HEK293 (cell line): ENCODE results near the gene USP32.
A peak's percentile ranks its signal among the peaks of the same experiment; 100 is the strongest.

Experiments used
- CTCF ChIA-PET: fragments of 350-600 bp; formaldehyde crosslinking; extraction: SDS; loops from one replicate; lab custom pipeline; 2021; ENCODE audit warnings: antibody characterized with exemption; lab: Yijun Ruan, JAX
- POLR2A ChIA-PET: fragments of 300-600 bp; formaldehyde crosslinking; extraction: SDS; loops from one replicate; lab custom pipeline; 2020; ENCODE audit warnings: antibody characterized with exemption, inconsistent platforms; lab: Yijun Ruan, JAX
- H3K27ac ChIP-seq: fragments of 200-500 bp; sonication (Bioruptor generic); 2 replicates; pipeline ENCODE4 v1.5.1; 2014; ENCODE audit warnings: low read depth, low read length, control low read depth, inconsistent platforms; ENCODE audit errors: extremely low read depth
- H3K36me3 ChIP-seq, 2 experiments: fragments of 200-500 bp in 1 of 2; sonication (Bioruptor generic) in 1 of 2; 1 replicate in 1 of 2; 2 replicates in 1 of 2; pipeline ENCODE4 v1.5.1; 2014 to 2017; ENCODE audit warnings: inconsistent platforms in 2 of 2, low read length in 2 of 2; ENCODE audit not compliant: control insufficient read depth in 2 of 2, insufficient read depth in 1 of 2
- H3K4me1 ChIP-seq: fragments of 200-500 bp; sonication (Bioruptor generic); 2 replicates; pipeline ENCODE4 v1.5.1; 2014; ENCODE audit warnings: mild to moderate bottlenecking, low read length, inconsistent platforms; ENCODE audit not compliant: control insufficient read depth, insufficient read depth
- H3K4me3 ChIP-seq: 2 replicates; pipeline ENCODE4 v1.5.1; 2011; ENCODE audit warnings: low read depth, mild to moderate bottlenecking, control low read depth, low read length, moderate library complexity
- H3K9me3 ChIP-seq: fragments of 200-500 bp; sonication (Bioruptor generic); 2 replicates; pipeline ENCODE4 v1.5.1; 2014; ENCODE audit warnings: low read depth, low read length, inconsistent platforms; ENCODE audit not compliant: control insufficient read depth, insufficient read depth
- ATF2 ChIP-seq: fragments of 450-650 bp; formaldehyde crosslinking; IDR thresholded peaks from 2 replicates; pipeline ENCODE4 v1.5.1; 2016; ENCODE audit warnings: missing biosample characterization, missing genetic modification characterization, low read depth
- PRDM6 ChIP-seq: fragments of 450-650 bp; formaldehyde crosslinking; IDR thresholded peaks from 2 replicates; pipeline ENCODE4 v1.5.1; 2017; ENCODE audit warnings: missing biosample characterization, missing genetic modification characterization
- TCF7L2 ChIP-seq: IDR thresholded peaks from 2 replicates; pipeline ENCODE4 v1.6.1; 2011; ENCODE audit warnings: low read depth, mild to moderate bottlenecking, inconsistent platforms, low read length, moderate library complexity, borderline replicate concordance
- ZBTB17 ChIP-seq: fragments of 450-650 bp; formaldehyde crosslinking; IDR thresholded peaks from 2 replicates; pipeline ENCODE4 v1.5.1; 2016; ENCODE audit warnings: missing biosample characterization, missing genetic modification characterization
- ZBTB20 ChIP-seq: fragments of 450-650 bp; formaldehyde crosslinking; IDR thresholded peaks from 2 replicates; pipeline ENCODE4 v1.5.1; 2016; ENCODE audit warnings: missing biosample characterization, missing genetic modification characterization
- ZIC2 ChIP-seq: fragments of 450-650 bp; formaldehyde crosslinking; IDR thresholded peaks from 2 replicates; pipeline ENCODE4 v1.5.1; 2016; ENCODE audit warnings: missing biosample characterization, missing genetic modification characterization
- ZNF132 ChIP-seq: fragments of 450-650 bp; formaldehyde crosslinking; IDR thresholded peaks from 2 replicates; pipeline ENCODE4 v1.5.1; 2017; ENCODE audit warnings: missing biosample characterization, missing genetic modification characterization, borderline replicate concordance
- ZNF2 ChIP-seq: fragments of 450-650 bp; formaldehyde crosslinking; IDR thresholded peaks from 2 replicates; pipeline ENCODE4 v1.5.1; 2016; ENCODE audit warnings: missing biosample characterization, missing genetic modification characterization
- ZNF280C ChIP-seq: fragments of 450-650 bp; formaldehyde crosslinking; IDR thresholded peaks from 2 replicates; pipeline ENCODE4 v1.5.1; 2016; ENCODE audit warnings: missing biosample characterization, missing genetic modification characterization
- ZNF416 ChIP-seq: fragments of 450-650 bp; formaldehyde crosslinking; IDR thresholded peaks from 2 replicates; pipeline ENCODE4 v1.5.1; 2016; ENCODE audit warnings: missing biosample characterization, missing genetic modification characterization
- ZNF449 ChIP-seq: fragments of 450-650 bp; formaldehyde crosslinking; IDR thresholded peaks from 2 replicates; pipeline ENCODE4 v1.5.1; 2017; ENCODE audit warnings: missing biosample characterization, mild to moderate bottlenecking, missing genetic modification characterization, moderate library complexity
- ZNF521 ChIP-seq: fragments of 450-650 bp; formaldehyde crosslinking; IDR thresholded peaks from 2 replicates; pipeline ENCODE4 v1.5.1; 2017; ENCODE audit warnings: missing biosample characterization, mild to moderate bottlenecking, missing genetic modification characterization
- ZNF555 ChIP-seq: fragments of 450-650 bp; formaldehyde crosslinking; conservative IDR thresholded peaks from 2 replicates; pipeline ENCODE4 v1.5.1; 2017; ENCODE audit warnings: missing biosample characterization, mild to moderate bottlenecking, missing genetic modification characterization, inconsistent platforms
- ZNF580 ChIP-seq: fragments of 450-650 bp; formaldehyde crosslinking; IDR thresholded peaks from 2 replicates; pipeline ENCODE4 v1.5.1; 2016; ENCODE audit warnings: missing biosample characterization, missing genetic modification characterization
- ZNF585B ChIP-seq: fragments of 450-650 bp; formaldehyde crosslinking; IDR thresholded peaks from 2 replicates; pipeline ENCODE4 v1.5.1; 2016; ENCODE audit warnings: missing biosample characterization, missing genetic modification characterization
- ZNF621 ChIP-seq: fragments of 450-650 bp; formaldehyde crosslinking; IDR thresholded peaks from 2 replicates; pipeline ENCODE4 v1.5.1; 2017; ENCODE audit warnings: missing biosample characterization, missing genetic modification characterization
- ZNF747 ChIP-seq: fragments of 450-650 bp; formaldehyde crosslinking; IDR thresholded peaks from 2 replicates; pipeline ENCODE4 v1.5.1; 2016; ENCODE audit warnings: missing biosample characterization, missing genetic modification characterization
- ZNF776 ChIP-seq: fragments of 450-650 bp; formaldehyde crosslinking; IDR thresholded peaks from 2 replicates; pipeline ENCODE4 v1.5.0; 2017; ENCODE audit warnings: missing biosample characterization, missing genetic modification characterization, borderline replicate concordance

USP32 gene

GRCh38 chr17:60159479-60159866 lies 232.5 kb downstream of the USP32 start:
- Histone ChIP-seq H3K4me3 (no peak overlapping the region), H3K36me3 (no peaks in the 10 kb centered on the region), H3K9me3 (no peaks in the 10 kb centered on the region), H3K4me1 (no peaks in the 10 kb centered on the region)
- POLR2A ChIA-PET = no interaction called here
- no peak for TF ChIP-seq ATF2 (tag by site-specific recombination)
- TF ChIP-seq ZNF2 = no peak
- no peak for TF ChIP-seq TCF7L2
- TF ChIP-seq, all 188 proteins: peak for 0
- H3K27ac ChIP-seq = no peak overlapping the region
- CTCF ChIA-PET = interaction anchor here (2.0 kb wide), 1 partner anchor 17 kb away, joined by 8 read pairs; no protein-coding TSS in a partner anchor

GRCh38 chr17:60158751-60159478 lies 233.0 kb downstream of the USP32 start:
- no peaks in the 10 kb centered on the region for H3K36me3 ChIP-seq
- ChIA-PET POLR2A (no interaction called here), CTCF (interaction anchor here (2.0 kb wide), 1 partner anchor 16 kb away, joined by 8 read pairs; no protein-coding TSS in a partner anchor)
- no peaks in the 10 kb centered on the region for H3K9me3 ChIP-seq
- TF ChIP-seq ZNF776 (tag by site-specific recombination) (no peak), ZBTB20 (tag by site-specific recombination) (peak; percentile 21; the same call in 1 of the 2 replicates), ZIC2 (tag by site-specific recombination) (peak; percentile 88)
- H3K4me3 ChIP-seq = no peak overlapping the region
- H3K27ac ChIP-seq = no peak overlapping the region
- H3K4me1 ChIP-seq = no peaks in the 10 kb centered on the region

GRCh38 chr17:60157487-60158040 lies 234.4 kb downstream of the USP32 start:
- no peaks in the 10 kb centered on the region for H3K36me3 ChIP-seq
- H3K27ac ChIP-seq = no peak overlapping the region
- no peaks in the 10 kb centered on the region for H3K9me3 ChIP-seq
- H3K4me1 ChIP-seq = no peaks in the 10 kb centered on the region
- ChIA-PET CTCF (interaction anchor here (0.8 to 1.3 kb wide), 2 partner anchors 10 to 15 kb away, joined by 3 to 4 read pairs; no protein-coding TSS in a partner anchor), POLR2A (no interaction called here)
- TF ChIP-seq ZNF555 (no peak), ZBTB17 (tag by site-specific recombination) (peak; percentile 32; the same call in 1 of the 2 replicates), ZNF580 (tag by site-specific recombination) (no peak)
- no peak overlapping the region for H3K4me3 ChIP-seq

GRCh38 chr17:60156746-60157145 lies 235.2 kb downstream of the USP32 start:
- H3K4me1 ChIP-seq = no peaks in the 10 kb centered on the region
- no peaks in the 10 kb centered on the region for H3K36me3 ChIP-seq
- ChIA-PET CTCF (interaction anchor here (0.5 to 1.3 kb wide), 3 partner anchors 14 to 127 kb away, joined by 3 to 4 read pairs (median 3); no protein-coding TSS in a partner anchor), POLR2A (no interaction called here)
- H3K9me3 ChIP-seq = no peaks in the 10 kb centered on the region
- no peak overlapping the region for H3K27ac ChIP-seq
- H3K4me3 ChIP-seq = no peak overlapping the region
- TF ChIP-seq ZNF585B (tag by site-specific recombination) = no peak
- TF ChIP-seq ZNF747 = no peak
- TF ChIP-seq ZNF280C = no peak
- no peak for TF ChIP-seq PRDM6 (tag by site-specific recombination)
- no peak for TF ChIP-seq ZNF521
- no peak for TF ChIP-seq ZNF449 (tag by site-specific recombination)
- no peak for TF ChIP-seq ZBTB20 (tag by site-specific recombination)
- TF ChIP-seq ZBTB17 (tag by site-specific recombination) = no peak
- TF ChIP-seq ZNF416 (tag by site-specific recombination) = no peak
- no peak for TF ChIP-seq ZNF621 (tag by site-specific recombination)
- no peak for TF ChIP-seq ZNF132 (tag by site-specific recombination)
